Colonic mucosa (tissue), 4 donors: Measurements from ENCODE around the gene CNTNAP5. TPM values are rescaled to one million over a fixed set of nuclear protein-coding genes. Genes with fewer than 3 reads are reported as not detected.

Experiments used
- DNase-seq: peaks from one replicate; pipeline ENCODE4 v3.0.0-alpha.2; 2020
- H3K27ac ChIP-seq: fragments of 200-600 bp; one replicate; pipeline ENCODE4 v1.8.0; 2021
- H3K27me3 ChIP-seq: fragments of 200-600 bp; one replicate; pipeline ENCODE4 v1.8.0; 2021
- H3K36me3 ChIP-seq: fragments of 200-600 bp; one replicate; pipeline ENCODE4 v1.8.0; 2021
- H3K4me1 ChIP-seq: fragments of 200-600 bp; one replicate; pipeline ENCODE4 v1.8.0; 2021; ENCODE audit warnings: mild to moderate bottlenecking
- H3K4me3 ChIP-seq: fragments of 200-600 bp; one replicate; pipeline ENCODE4 v1.8.0; 2021
- H3K9ac ChIP-seq, 2 donors: one replicate each; pipeline ENCODE4 v1.7.0; 2013; ENCODE audit warnings: control low read depth in 2 of 2, low read depth in 2 of 2, low read length in 2 of 2
- H3K9me3 ChIP-seq: fragments of 200-600 bp; one replicate; pipeline ENCODE4 v1.8.0; 2021
- intact Hi-C: fragments of 100-400 bp; cut with DNase I; formaldehyde crosslinking; loops from one replicate; pipeline ENCODE4 v1.14.1; 2022
- total RNA-seq, 2 donors: library from RNA; stranded (reverse); fragmentation: NEBNext Ultra II Directional in 1 of 2; extraction: Animal tissue kit (Norgen Biotek cat#: 25700) in 1 of 2; gene quantifications; one replicate each; pipeline ENCODE4 v1.2.1, GENCODE V29; 2021
- TF ChIP-seq, protein P1 (sequence below): fragments of 200-600 bp; IDR thresholded peaks from one replicate; pipeline ENCODE4 v1.8.0; 2022; ENCODE audit warnings: antibody characterized with exemption, mild to moderate bottlenecking
- donor health status: healthy.
- donor health status: DM: no; HTN: no; CAD: no.
- donor health status: DM: no; HTN: no; CAD: no.

The CNTNAP5 gene
- total RNA-seq, 2 donors from 2014 or later = 0.35 TPM; not detected in 1

DNA sequence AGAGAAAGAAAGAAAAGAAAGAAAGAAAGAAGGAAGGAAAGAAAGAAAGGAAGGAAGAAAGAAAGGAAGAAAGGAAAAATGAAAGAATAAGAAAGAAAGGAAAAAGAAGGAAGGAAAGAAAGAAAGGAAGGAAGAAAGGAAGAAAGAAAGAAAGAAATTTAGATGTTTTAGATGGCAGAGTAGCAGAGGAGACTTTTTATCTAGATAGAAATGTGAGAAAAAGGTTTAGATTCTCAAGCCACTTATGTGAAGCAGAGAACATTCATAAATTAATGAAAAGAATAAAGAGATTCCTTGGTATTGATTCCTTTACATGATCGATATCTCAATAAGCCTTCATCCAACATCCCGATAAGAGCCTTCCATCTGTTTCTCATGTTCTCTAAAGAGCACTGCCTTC lies 513.5 kb downstream of the CNTNAP5 start:
- DNase-seq = no peak
- no peaks in the 10 kb centered on the region for H3K27me3 ChIP-seq
- no peaks in the 10 kb centered on the region for H3K36me3 ChIP-seq
- no peak overlapping the region for H3K9ac ChIP-seq
- no peak overlapping the region for H3K4me3 ChIP-seq
- intact Hi-C loops = no loop called here
- H3K4me1 ChIP-seq = no peaks in the 10 kb centered on the region
- TF ChIP-seq, protein P1, sequence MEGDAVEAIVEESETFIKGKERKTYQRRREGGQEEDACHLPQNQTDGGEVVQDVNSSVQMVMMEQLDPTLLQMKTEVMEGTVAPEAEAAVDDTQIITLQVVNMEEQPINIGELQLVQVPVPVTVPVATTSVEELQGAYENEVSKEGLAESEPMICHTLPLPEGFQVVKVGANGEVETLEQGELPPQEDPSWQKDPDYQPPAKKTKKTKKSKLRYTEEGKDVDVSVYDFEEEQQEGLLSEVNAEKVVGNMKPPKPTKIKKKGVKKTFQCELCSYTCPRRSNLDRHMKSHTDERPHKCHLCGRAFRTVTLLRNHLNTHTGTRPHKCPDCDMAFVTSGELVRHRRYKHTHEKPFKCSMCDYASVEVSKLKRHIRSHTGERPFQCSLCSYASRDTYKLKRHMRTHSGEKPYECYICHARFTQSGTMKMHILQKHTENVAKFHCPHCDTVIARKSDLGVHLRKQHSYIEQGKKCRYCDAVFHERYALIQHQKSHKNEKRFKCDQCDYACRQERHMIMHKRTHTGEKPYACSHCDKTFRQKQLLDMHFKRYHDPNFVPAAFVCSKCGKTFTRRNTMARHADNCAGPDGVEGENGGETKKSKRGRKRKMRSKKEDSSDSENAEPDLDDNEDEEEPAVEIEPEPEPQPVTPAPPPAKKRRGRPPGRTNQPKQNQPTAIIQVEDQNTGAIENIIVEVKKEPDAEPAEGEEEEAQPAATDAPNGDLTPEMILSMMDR = no peak
- H3K27ac ChIP-seq = no peak overlapping the region
- H3K9me3 ChIP-seq = no peaks in the 10 kb centered on the region

DNA sequence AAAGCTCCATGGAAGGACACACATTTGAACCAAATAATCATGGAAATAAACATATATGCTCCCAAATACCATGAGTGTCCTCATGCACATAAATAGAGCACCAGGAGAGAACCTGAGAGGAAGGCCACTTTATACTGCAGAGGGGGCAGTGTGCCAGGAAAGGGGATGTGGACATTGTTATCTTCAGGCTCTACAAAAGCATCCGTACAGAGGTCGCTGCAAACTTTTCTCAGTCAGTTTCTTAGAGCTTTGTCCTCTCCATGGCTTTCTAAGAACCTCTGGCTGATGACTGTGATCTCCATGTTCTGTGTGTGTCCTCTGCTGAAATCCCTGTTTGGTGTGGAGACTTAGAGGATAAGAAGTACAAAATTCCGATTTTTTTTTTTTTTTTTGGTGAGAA lies 515.7 kb downstream of the CNTNAP5 start:
- Histone ChIP-seq H3K4me1 (no peaks in the 10 kb centered on the region), H3K9me3 (no peaks in the 10 kb centered on the region), H3K9ac (no peak overlapping the region), H3K27ac (no peak overlapping the region), H3K27me3 (no peaks in the 10 kb centered on the region), H3K36me3 (no peaks in the 10 kb centered on the region), H3K4me3 (no peak overlapping the region)
- intact Hi-C loops = no loop called here
- no peak for DNase-seq
- TF ChIP-seq, protein P1 = no peak

DNA sequence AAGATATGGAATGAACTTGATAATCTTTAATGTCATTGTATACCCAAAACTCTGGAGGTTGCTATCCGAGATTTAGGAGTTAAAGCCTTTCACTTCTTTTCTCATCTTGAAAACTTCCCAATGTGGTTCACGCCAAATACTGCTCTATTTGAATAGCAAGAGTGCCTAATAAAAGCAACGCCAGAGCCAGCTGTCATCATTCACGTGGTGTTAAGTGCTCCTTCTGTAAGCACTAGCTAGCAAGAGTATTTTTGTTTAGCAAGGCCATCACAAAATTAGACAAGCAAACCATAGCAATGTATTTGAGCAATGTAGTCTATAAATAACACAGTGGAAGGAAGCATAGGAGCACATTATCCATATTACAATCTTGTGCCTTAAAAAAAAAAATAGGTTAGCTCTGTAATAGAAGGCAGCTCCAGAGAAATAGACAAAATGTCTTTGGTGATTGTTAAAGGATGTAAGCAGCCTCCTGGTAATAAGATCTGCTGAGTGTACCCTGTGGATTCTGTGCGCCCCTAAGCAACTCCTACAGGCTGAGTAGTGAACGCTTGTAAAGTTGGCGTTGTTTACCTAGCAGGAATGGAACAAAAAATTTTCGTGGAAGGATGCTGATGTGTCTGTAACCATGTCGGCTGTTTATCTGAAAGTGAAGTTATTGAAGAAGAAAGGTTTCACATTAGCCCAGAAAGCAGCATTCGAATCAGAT lies 518.0 kb downstream of the CNTNAP5 start:
- TF ChIP-seq, protein P1 = no peak
- Histone ChIP-seq H3K9ac (no peak overlapping the region), H3K36me3 (no peaks in the 10 kb centered on the region), H3K4me1 (no peaks in the 10 kb centered on the region), H3K27ac (no peak overlapping the region), H3K27me3 (no peaks in the 10 kb centered on the region), H3K9me3 (no peaks in the 10 kb centered on the region), H3K4me3 (no peak overlapping the region)
- intact Hi-C loops = no loop called here
- DNase-seq = no peak

DNA sequence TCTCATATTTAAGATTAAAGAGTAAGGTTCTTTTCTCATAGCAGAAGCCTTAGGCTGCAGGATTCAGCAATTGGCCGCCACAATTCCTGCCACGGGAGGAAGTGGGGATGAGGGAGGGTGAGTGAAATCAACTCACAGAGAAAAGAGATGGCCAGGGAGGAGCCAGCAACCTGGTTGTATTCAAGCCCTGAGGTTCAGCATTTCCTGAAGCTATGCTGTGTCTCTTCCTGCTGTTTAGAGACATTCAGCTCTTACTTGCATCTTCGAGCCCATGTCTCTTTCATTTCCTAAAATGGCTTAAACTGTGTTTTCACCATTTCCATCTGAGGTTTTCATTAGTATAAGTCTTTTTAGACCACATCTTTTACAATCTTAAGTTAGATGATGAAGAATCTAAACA lies 522.6 kb downstream of the CNTNAP5 start:
- no peaks in the 10 kb centered on the region for H3K36me3 ChIP-seq
- H3K9ac ChIP-seq = no peak overlapping the region
- no peaks in the 10 kb centered on the region for H3K27me3 ChIP-seq
- no peak overlapping the region for H3K27ac ChIP-seq
- TF ChIP-seq, protein P1 = no peak
- intact Hi-C loops = no loop called here
- no peak for DNase-seq
- no peaks in the 10 kb centered on the region for H3K4me1 ChIP-seq
- H3K9me3 ChIP-seq = no peaks in the 10 kb centered on the region
- no peak overlapping the region for H3K4me3 ChIP-seq

DNA sequence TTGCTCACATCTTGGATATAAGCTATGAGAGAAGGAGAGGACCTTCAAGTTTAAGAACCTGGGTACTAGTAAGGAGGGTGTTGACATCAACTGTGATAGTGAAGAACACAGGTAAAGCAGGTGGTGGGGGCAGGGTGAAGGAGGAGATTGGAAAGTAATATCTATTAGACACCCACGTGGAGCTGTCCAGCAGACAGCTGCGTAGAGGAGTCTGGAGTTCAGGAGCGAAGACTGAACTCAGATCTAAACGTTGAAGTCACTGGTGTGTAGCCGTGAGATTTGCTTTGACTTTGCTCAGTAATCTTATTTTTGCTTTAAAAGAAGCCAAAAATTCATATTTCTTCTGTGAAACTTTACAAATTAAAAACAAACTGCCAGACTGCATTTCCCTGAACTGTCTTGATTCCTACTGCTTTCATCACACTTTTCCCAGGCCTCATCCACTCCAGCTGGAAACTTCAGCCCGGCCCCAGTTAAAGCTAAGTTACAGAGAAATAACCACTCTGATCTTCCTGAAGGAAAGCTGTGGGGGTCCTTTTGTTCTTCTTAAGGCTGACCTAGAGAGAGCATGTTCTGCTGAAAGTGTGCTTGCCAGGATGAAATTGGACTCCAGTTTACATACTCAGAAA lies 533.3 kb downstream of the CNTNAP5 start:
- H3K4me3 ChIP-seq = no peak overlapping the region
- H3K36me3 ChIP-seq = no peaks in the 10 kb centered on the region
- no peaks in the 10 kb centered on the region for H3K9me3 ChIP-seq
- TF ChIP-seq, protein P1 = no peak
- H3K9ac ChIP-seq = no peak overlapping the region
- no peaks in the 10 kb centered on the region for H3K27me3 ChIP-seq
- intact Hi-C loops = no loop called here
- no peak overlapping the region for H3K27ac ChIP-seq
- H3K4me1 ChIP-seq = no peaks in the 10 kb centered on the region
- no peak for DNase-seq
